ENCODE results near the gene FBXO48. TPM values are rescaled to one million over a fixed set of nuclear protein-coding genes. Genes with fewer than 3 reads are reported as not detected.

Gene FBXO48
- total RNA-seq, 2 experiments from 2014 or later = 1.5 to 6.8 TPM

DNA sequence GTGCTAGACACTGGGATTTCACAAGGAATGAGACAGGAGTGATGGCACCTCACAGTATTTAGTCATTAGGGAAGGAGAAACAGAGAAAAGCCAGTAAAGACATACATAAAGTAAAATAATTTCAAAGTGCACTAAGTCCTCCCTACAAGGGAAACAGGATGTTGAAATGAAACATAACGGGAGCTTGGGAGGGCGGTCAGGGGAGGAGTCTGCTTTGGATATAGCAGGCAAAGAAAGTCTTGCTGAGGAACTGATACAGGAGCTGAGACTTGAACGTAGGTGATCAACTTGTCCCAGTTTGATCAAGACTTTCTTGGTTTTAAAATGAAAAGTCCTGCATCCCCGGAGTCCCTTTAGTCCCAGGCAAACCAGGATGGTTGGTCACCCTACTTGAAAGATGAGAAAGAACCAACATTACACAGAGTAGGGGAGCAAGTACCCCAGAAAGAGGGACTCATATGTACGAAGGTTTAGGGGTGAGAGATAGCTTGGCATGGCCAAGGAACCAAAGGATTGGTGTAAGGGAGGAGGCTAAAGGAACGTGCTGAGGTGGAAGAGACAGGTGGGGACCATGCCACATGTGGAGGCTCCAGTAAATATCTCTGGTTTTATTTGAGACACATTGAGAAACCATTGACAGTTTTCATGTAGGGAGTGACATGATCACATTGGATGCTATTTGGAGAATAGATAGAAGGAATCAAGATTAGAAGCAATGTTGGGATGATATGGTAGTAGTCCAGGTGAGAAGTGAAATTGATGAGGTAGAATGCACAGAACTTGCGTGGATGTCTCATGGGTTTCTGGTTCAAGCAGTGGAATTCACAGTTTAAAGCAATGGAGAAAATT is 28.4 kb downstream of the FBXO48 start:
- no peak for DNase-seq (ENCODE audit: low spot score)
- H3K4me2 ChIP-seq (ENCODE audit: low read length) = peak overlapping the region; percentile 45
- H2AFZ ChIP-seq (ENCODE audit: low read length) = peak overlapping the region; percentile 76; the same call in 1 of the 2 replicates
- BruUV-seq (replicated peaks) = no TSS peak
- intact Hi-C loops (cut with micrococcal nuclease; ENCODE audit: unreplicated experiment) = no loop called here
- peaks cover 67% of the 10 kb centered on the region for H3K4me1 ChIP-seq (ENCODE audit: insufficient read depth, low read length, poor library complexity, severe bottlenecking)
- H3K9me2 ChIP-seq (ENCODE audit: insufficient read depth, low read length) = no peaks in the 10 kb centered on the region
- no peaks in the 10 kb centered on the region for H4K20me1 ChIP-seq (ENCODE audit: insufficient read depth, low read length)
- no peak for TF ChIP-seq EZH2phosphoT487 (IDR thresholded peaks at IDR 0.05; ENCODE audit: borderline replicate concordance, low read depth, low read length)
- TF ChIP-seq, protein P1, sequence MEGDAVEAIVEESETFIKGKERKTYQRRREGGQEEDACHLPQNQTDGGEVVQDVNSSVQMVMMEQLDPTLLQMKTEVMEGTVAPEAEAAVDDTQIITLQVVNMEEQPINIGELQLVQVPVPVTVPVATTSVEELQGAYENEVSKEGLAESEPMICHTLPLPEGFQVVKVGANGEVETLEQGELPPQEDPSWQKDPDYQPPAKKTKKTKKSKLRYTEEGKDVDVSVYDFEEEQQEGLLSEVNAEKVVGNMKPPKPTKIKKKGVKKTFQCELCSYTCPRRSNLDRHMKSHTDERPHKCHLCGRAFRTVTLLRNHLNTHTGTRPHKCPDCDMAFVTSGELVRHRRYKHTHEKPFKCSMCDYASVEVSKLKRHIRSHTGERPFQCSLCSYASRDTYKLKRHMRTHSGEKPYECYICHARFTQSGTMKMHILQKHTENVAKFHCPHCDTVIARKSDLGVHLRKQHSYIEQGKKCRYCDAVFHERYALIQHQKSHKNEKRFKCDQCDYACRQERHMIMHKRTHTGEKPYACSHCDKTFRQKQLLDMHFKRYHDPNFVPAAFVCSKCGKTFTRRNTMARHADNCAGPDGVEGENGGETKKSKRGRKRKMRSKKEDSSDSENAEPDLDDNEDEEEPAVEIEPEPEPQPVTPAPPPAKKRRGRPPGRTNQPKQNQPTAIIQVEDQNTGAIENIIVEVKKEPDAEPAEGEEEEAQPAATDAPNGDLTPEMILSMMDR (conservative IDR thresholded peaks at IDR 0.05; ENCODE audit: low read length) = no peak
- no peaks in the 10 kb centered on the region; the same call in 1 of the 2 replicates for H3K36me3 ChIP-seq (ENCODE audit: insufficient read depth, low read length)
- H3K79me2 ChIP-seq (ENCODE audit: insufficient read depth, low read depth, low read length) = no peaks in the 10 kb centered on the region
- ChIA-PET POLR2A (interaction anchor here (0.6 to 4.5 kb wide), 8 partner anchors 10 to 1085 kb away, joined by 3 to 39 read pairs (median 4); no protein-coding TSS in a partner anchor), CTCF (ENCODE audit: unreplicated experiment) (interaction anchor here (0.9 kb wide), 1 partner anchor 10 kb away, joined by 3 read pairs; no protein-coding TSS in a partner anchor)
- peaks cover 6% of the 10 kb centered on the region; the same call in 1 of the 2 replicates for H3K9me3 ChIP-seq (ENCODE audit: low read length)
- no peak overlapping the region for H3K4me3 ChIP-seq (ENCODE audit: low read depth, low read length, poor library complexity, severe bottlenecking)
- H3K27ac ChIP-seq (ENCODE audit: low read depth, low read length, poor library complexity, severe bottlenecking) = peak overlapping the region; percentile 15

DNA sequence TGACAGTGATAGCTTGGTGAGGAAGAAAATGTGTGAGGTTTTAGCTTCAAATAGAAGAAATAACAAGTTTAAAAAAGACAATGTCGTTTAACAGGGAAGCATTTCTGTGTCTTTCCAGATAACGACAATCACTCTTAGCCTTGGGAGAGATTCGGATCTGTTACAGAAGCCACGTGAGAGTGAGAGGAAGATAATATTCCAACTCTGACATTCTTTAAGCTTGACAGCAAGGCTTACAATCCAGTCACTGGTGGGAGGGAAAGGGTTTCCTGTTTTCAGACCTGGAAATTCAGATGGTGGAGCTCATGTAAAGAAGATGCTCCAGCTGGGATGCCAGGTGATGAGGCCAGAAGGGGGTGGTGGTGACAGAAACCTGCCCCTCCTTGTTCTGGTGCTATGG is 30.8 kb downstream of the FBXO48 start:
- intact Hi-C loops (cut with micrococcal nuclease; ENCODE audit: unreplicated experiment) = no loop called here
- no peaks in the 10 kb centered on the region for H3K9me2 ChIP-seq (ENCODE audit: insufficient read depth, low read length)
- ChIA-PET POLR2A (interaction anchor here (0.5 to 1.9 kb wide), 10 partner anchors 9 to 525 kb away, joined by 3 to 16 read pairs (median 3); partner anchors contain the start of gene PLEK), CTCF (ENCODE audit: unreplicated experiment) (interaction anchor here (1.4 kb wide), 1 partner anchor 15 kb away, joined by 5 read pairs; no protein-coding TSS in a partner anchor)
- H4K20me1 ChIP-seq (ENCODE audit: insufficient read depth, low read length) = no peaks in the 10 kb centered on the region
- TF ChIP-seq, protein P1 (conservative IDR thresholded peaks at IDR 0.05; ENCODE audit: low read length) = no peak
- no peak for TF ChIP-seq EZH2phosphoT487 (IDR thresholded peaks at IDR 0.05; ENCODE audit: borderline replicate concordance, low read depth, low read length)
- peak overlapping the region; percentile 24 for H3K4me2 ChIP-seq (ENCODE audit: low read length)
- DNase-seq (ENCODE audit: low spot score) = no peak
- peak overlapping the region; percentile 88 for H2AFZ ChIP-seq (ENCODE audit: low read length)
- no peak overlapping the region for H3K4me3 ChIP-seq (ENCODE audit: low read depth, low read length, poor library complexity, severe bottlenecking)
- H3K9me3 ChIP-seq (ENCODE audit: low read length) = peaks cover 16% of the 10 kb centered on the region; the same call in 1 of the 2 replicates
- no peaks in the 10 kb centered on the region for H3K79me2 ChIP-seq (ENCODE audit: insufficient read depth, low read depth, low read length)
- H3K4me1 ChIP-seq (ENCODE audit: insufficient read depth, low read length, poor library complexity, severe bottlenecking) = peaks cover 58% of the 10 kb centered on the region
- H3K27ac ChIP-seq (ENCODE audit: low read depth, low read length, poor library complexity, severe bottlenecking) = no peak overlapping the region
- no TSS peak for BruUV-seq (replicated peaks)
- peaks cover 6% of the 10 kb centered on the region; the same call in 1 of the 2 replicates for H3K36me3 ChIP-seq (ENCODE audit: insufficient read depth, low read length)
